DMS79 (cell line): ENCODE measurements around the gene AXIN1.
A peak's percentile ranks its signal among the peaks of the same experiment; 100 is the strongest.
"Not testable (repeated sequence)": the region's sequence is repeated elsewhere in the genome, so short reads cannot be mapped to it uniquely, and the experiment has no call there.

Source experiments
- DNase-seq: peaks from one replicate; lab custom pipeline; 2025; lab: John Stamatoyannopoulos, UW

AXIN1 gene

GRCh38 chr16:333406-334094 is 19.0 kb downstream of the AXIN1 start:
- no peak for DNase-seq

- not testable (repeated sequence) for DNase-seq
Measured at GRCh38 chr16:331181-331814, 21.2 kb downstream of the AXIN1 start.

GRCh38 chr16:330741-331140 is 21.8 kb downstream of the AXIN1 start:
- DNase-seq = no peak

GRCh38 chr16:325375-326145 is 27.0 kb downstream of the AXIN1 start:
- DNase-seq = no peak

- no peak for DNase-seq
Measured at GRCh38 chr16:324451-325334, 27.8 kb downstream of the AXIN1 start.

GRCh38 chr16:324201-324450 is 28.4 kb downstream of the AXIN1 start:
- DNase-seq = no peak

GRCh38 chr16:322476-323143 is 29.9 kb downstream of the AXIN1 start:
- no peak for DNase-seq

GRCh38 chr16:321532-321931 is 31.0 kb downstream of the AXIN1 start:
- no peak for DNase-seq

- DNase-seq = no peak
Measured at GRCh38 chr16:320206-320605, 32.3 kb downstream of the AXIN1 start.

- no peak for DNase-seq
Measured at GRCh38 chr16:318628-319027, 33.9 kb downstream of the AXIN1 start.

- no peak for DNase-seq
Measured at GRCh38 chr16:317583-317982, 34.9 kb downstream of the AXIN1 start.

- DNase-seq = no peak
Measured at GRCh38 chr16:316741-317464, 35.6 kb downstream of the AXIN1 start.

GRCh38 chr16:314795-315299 is 37.7 kb downstream of the AXIN1 start:
- peak; percentile 7 for DNase-seq

GRCh38 chr16:314351-314750 is 38.2 kb downstream of the AXIN1 start:
- no peak for DNase-seq

- DNase-seq = no peak
Measured at GRCh38 chr16:311725-312124, 40.8 kb downstream of the AXIN1 start.

- no peak for DNase-seq
Measured at GRCh38 chr16:309476-309875, 43.0 kb downstream of the AXIN1 start.

- DNase-seq = no peak
Measured at GRCh38 chr16:307691-308312, 44.7 kb downstream of the AXIN1 start.

GRCh38 chr16:306911-307370 is 45.6 kb downstream of the AXIN1 start:
- peak; percentile 62 for DNase-seq

GRCh38 chr16:305916-306626 is 46.5 kb downstream of the AXIN1 start:
- no peak for DNase-seq
